ENCODE results near the gene FAM13A.
"Not testable (repeated sequence)": the region's sequence is repeated elsewhere in the genome, so short reads cannot be mapped to it uniquely, and the experiment has no call there.

The FAM13A gene

DNA sequence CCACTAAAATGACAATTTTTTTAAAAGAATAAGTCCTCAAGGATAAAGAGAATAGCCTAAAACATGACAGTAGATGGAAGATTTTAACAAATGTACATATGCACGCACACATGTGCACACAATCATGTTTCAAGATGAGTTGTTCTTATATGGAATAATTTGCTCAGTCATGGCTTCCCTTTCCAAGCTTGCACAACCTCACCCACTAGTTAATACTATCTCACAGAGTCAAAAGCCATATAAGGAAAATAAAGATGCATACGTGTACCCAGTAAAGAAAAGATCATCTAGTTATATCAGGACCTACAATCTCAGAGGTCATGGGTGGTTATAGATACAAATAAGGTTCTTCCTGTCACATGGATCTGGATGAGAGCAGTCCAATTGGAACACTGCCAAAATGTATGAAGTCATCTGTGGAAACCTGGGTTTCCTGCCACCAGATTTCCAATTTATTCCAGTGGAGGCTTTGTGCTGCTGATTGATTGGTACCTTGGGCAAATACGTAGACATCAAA, 56.1 kb downstream of the FAM13A start:
- no peak for DNase-seq (ENCODE audit: low read depth in 1 of 2, low spot score in 1 of 2)

DNA sequence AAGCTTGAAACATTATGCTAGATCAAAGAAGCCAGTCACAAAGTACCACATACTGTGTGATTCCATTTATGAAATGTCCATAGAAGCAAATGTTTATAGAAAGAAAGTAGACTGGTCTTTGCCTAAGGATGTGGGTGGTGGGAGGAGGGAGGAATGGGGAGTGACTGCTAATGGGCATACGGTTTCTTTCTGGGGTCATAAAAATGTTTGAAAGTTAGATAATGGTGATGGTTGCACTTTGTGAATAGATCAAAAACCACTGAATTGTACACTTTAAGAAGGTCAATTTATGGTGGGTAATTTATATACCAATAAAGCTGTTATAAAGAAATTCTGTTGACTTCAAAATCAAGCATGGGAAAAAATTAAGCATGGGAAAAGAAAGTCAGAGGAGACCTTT, 56.6 kb downstream of the FAM13A start:
- no peak for DNase-seq (ENCODE audit: low read depth in 1 of 2, low spot score in 1 of 2)

DNA sequence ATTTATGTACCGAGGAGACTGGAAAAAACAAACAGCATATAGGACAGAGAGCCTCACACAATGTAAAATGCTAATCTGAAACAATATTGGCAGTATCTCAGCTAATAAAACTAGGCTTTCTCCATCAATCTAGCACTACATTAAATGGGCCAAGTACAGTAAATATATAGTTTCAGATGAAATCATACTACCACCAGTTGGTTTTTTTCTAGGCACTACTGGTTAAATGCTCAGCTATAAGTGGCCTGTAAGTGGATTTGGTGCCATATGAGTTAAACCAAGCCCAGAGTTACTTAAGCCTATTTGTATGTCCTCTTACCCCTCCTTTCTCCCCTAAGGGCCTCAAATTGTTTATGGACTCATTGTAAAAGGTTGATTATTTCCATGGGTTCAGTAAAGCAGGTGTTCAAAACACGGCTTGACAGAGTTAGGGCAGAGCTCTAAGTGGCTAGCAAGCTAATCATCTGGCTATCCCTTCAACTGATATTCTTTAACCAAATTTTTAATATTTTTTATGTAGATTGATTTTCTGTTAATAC, 57.5 kb downstream of the FAM13A start:
- DNase-seq (ENCODE audit: low read depth in 1 of 2, low spot score in 1 of 2) = no peak

DNA sequence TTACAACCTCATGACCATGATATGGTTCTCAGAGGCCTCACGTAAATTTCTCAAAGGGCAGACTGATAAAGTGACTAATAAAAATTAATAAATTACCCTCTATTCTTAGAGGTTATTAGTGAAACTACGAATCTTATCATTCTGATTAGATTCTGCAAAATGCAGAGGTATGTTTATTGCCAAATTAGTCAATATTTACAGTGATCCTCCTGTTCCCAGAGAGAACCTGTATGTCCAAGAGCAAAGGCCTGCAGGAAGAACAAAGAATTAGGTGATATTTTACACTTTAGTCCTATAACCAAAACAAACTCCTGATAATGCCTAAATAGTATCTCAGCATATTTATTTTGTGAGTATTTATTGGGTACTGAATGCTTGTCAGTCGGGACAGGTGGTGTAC, 58.1 kb downstream of the FAM13A start:
- no peak for DNase-seq (ENCODE audit: low read depth in 1 of 2, low spot score in 1 of 2)

DNA sequence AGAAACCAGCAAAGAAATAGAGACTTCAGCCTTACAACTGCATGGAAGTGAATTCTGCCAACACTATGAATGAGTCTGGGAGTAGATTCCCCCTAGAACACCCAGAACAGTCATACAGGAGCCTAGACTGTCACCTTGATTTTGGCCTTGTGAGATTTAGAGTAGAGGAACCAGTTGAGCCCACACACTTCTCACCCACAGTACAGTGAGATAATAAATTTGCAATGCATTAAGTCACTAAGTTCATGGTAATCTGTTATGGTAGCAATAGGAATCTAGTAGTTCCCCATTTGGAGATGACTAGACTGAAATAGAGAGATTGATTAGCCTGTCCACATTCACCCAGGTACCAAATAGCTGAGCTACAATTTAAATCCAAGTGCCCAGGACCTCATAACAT, 59.0 kb downstream of the FAM13A start:
- DNase-seq (ENCODE audit: low read depth in 1 of 2, low spot score in 1 of 2) = no peak

DNA sequence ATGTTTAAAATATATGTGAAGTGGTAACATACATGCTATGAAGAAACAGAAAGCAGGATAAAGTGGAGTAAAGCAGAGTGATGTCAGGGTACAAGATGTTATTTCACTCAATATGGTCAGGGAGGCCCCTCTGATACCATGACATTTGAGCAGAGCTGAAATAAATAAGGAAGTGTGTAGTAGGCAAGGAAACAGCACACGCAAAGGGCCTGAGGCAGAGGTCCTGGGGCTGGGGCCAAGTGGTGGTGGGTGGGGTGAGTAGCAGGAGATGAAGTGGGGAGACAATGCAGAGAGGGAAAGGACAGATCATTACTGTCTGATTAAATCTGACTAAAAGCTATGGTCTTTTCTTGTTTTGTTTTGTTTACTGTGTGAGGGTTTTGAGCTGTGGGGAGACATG, 61.1 kb downstream of the FAM13A start:
- DNase-seq (ENCODE audit: low read depth in 1 of 2, low spot score in 1 of 2) = no peak

DNA sequence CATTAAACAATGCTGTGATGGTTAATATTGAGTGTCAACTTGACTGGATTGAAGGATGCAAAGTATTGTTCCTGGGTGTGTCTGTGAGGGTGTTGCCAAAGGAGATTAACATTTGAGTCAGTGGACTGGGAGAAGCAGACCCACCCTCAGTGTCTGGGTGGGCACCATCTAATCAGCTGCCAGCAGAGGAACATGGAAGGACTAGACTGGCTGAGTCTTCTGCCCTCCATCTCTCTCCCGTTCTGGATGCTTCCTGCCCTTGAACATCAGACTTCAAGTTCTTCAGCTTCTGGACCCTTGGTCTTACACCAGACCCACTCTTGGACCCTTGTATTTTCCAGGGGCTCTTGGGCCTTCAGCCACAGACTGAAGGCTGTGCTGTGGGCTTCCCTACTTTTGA, 61.7 kb downstream of the FAM13A start:
- DNase-seq (ENCODE audit: low read depth in 1 of 2, low spot score in 1 of 2) = not testable (repeated sequence)

DNA sequence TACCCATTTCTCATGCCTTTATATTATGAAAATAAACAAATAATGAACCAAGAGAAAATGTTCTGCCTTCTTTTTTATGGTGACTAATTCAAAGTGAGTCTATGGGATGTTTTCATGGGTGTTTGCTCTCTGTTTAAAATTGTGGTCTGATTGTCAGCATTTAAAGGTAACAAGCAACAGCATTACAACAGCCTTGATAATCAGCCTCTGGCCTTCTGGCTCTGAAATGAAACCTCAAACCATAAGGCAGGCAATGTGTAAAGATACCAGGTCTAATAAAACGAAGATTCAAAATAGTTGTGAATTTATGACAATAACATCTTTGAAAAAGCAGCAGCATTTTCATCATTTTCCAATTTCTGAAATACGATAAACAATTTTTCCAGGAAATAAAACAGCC, 63.7 kb downstream of the FAM13A start:
- DNase-seq (ENCODE audit: low read depth in 1 of 2, low spot score in 1 of 2) = no peak

DNA sequence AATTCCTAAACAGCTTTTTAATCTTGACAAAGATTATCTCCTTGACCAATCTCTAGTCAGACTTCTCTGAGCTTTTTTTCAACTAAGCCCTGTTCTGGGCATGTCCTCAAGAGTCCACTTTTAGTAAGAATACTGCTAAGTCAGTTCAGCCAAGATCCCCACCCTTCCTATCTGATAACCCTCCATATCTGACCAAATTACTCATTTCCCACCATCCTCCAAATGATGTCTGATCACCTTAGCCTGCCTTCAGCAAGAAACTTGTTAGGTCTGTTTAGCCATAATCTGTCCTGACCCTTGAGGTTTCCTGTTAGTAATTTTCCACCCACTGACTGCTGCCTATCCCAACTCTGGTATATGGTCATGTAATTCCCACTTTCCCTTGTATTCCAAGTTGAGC, 65.2 kb downstream of the FAM13A start:
- no peak for DNase-seq (ENCODE audit: low read depth in 1 of 2, low spot score in 1 of 2)

DNA sequence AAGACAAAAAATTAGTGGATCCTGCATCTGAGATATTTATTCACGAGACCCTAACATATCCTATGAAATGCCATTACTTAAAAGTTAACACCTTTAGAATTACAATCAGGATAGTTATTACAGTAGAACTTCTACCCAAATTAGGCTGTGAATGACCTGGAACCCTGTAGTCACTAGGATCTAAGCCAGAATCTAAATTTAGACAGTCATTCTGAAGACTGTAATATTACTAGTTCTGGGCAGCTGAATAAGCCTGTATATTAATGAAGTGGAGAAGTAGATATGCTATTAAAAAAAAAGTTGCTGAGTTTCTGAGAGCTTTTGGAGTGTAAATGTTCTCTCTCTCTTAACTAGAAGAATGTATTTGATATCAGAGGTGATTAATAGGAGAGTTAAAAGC, 67.0 kb downstream of the FAM13A start:
- DNase-seq (ENCODE audit: low read depth in 1 of 2, low spot score in 1 of 2) = no peak

DNA sequence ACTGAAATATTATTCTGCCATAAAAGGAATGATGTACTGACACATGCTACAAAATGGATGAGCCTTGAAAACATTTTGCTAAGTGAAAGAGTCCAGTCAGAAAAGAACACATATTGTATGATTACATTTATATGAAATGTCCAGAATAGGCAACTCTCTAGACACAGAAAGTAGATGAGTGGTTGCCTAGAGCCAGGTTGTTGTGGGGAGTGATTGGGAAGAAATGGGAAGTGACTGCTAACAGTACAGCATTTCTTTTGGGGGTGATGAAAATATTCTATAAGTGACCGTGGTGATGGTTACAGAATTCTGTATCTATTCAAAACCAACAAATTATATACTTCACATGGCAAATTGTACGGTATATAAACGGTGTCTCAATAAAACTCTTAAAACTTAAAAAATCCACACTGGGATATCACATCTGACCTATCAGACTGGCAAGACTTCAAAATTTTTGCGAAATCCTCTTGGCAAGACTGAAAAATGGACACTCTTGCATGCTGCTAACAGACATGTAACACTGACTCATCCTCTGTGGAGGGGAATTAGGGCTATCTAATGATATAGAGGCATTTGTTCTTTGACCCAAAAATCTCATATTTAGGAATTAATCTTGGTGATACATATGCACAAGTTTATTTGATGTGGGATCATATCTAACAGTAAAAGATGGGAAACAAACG, 71.8 kb downstream of the FAM13A start:
- no peak for DNase-seq (ENCODE audit: low read depth in 1 of 2, low spot score in 1 of 2)

DNA sequence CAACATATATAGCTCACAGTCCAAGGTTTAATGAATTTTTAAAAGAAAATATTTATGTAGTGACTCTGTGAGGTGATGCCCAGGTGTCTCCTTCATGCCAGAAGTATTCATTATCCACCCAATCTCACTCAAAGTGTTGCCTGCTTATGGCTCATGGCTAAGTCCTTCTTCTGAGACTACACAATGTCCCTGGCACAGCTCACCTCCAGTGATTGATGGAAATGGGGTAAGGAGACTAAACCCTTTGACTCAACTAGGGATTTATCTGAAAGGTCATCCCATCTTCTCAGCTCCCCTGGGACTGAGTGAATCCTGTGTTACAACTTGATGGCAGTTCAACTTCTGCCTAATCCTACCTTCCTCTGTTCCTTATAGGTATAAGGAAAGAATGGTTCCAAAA, 74.2 kb downstream of the FAM13A start:
- DNase-seq (ENCODE audit: low read depth in 1 of 2, low spot score in 1 of 2) = no peak

DNA sequence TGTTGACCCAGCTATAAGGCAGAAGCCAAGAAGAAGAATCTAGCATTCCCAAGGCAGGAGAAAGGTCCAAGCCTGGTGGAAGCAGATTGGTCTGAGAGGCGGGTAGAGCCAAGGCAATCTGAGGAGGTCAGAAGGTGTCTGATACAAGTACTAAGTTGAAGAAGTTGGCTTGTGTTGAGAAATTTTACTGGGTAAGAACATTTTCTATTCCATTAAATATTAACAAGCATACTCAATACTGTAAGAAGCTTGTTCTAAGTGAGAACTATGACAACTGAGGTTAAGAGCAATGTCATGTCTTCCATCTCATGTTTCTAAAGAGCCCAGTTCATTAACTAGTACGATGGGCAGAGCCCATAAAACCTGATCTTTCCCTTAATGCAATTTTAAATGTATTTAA, 75.0 kb downstream of the FAM13A start:
- no peak for DNase-seq (ENCODE audit: low read depth in 1 of 2, low spot score in 1 of 2)

DNA sequence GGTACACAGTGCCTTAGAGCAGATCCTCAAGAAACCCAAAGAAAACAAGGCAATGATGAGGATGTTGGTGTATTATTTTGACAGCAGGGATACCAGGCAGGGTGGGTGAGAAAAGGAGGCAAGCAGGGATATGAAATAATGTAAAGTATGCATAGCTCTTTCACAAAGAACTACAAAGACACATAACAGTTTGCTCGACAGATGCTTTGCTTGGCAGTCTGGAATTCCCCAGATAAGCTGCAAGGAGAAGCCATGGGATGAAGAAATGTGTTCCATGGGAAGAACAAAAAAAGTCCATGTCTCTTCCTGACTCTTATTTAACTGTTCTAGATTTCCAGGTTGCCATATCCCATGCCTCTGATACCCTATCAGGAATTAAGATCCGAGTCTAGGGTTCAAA, 75.4 kb downstream of the FAM13A start:
- no peak for DNase-seq (ENCODE audit: low read depth in 1 of 2, low spot score in 1 of 2)

DNA sequence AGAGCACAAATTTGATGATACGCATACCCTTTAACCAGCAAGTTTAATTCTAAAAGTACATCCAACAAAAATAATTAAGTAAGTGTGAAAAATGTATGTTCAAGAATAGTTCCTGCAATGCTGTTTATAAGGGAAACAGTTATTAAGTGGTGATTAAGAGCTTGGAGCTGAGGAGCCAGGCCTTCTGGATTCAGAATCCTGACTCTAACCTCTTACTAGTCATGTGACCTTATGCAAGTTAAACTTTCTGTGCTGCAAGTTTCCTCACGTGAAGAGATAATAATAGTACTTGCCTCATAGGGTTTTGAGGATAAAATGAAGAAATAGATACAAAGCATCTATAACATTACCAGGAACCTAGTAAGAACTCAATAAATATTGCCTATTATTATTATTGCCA, 77.7 kb downstream of the FAM13A start:
- DNase-seq (ENCODE audit: low read depth in 1 of 2, low spot score in 1 of 2) = no peak

DNA sequence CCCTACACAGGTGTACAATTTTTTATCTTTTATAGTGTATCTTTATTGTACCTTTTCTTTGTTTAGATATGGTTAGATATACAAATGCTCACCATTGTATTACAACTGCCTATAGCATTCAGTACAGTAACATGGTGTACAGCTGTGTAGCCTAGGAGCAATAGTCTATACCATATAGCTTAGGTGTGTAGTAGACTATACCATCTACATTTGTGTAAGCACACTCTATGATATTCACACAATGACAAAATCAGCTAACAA, 80.3 kb downstream of the FAM13A start:
- DNase-seq (ENCODE audit: low read depth in 1 of 2, low spot score in 1 of 2) = no peak

DNA sequence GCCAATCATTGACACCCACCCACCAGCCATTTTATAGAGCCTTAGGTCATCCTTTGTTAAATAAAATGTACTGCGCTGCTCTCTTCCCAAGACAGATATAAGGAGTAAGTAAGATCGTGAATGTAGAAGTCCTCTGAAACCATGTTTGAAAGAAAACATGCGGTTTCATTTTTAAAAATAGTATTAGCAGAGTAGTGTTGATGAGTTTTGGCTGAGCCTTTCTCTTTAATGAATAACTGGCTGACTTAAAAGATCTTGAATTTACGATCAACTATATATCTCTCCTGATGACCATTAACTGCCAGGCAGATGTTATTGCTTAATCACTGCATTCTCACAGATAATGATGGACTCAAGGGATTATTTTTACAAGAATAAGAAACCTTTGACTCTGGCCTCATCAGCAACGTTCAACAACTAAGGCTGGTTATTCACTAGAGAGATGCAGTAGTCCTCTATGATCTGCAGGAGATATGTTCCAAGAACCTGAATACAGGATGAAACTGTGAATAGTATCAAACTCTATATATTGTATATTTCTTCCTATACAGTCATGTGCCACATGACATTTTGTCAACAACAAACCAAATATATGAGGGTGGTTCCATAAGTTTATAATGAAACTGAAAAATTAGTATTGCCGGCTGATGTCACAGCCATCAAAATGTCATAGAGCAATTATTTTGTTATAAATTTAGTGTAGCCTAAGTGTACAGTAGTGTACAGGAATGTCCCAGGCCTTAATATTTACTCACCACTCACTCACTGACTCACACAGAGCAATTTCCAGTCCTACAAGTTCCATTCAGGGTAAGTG, 80.8 kb downstream of the FAM13A start:
- DNase-seq (ENCODE audit: low read depth in 1 of 2, low spot score in 1 of 2) = no peak

DNA sequence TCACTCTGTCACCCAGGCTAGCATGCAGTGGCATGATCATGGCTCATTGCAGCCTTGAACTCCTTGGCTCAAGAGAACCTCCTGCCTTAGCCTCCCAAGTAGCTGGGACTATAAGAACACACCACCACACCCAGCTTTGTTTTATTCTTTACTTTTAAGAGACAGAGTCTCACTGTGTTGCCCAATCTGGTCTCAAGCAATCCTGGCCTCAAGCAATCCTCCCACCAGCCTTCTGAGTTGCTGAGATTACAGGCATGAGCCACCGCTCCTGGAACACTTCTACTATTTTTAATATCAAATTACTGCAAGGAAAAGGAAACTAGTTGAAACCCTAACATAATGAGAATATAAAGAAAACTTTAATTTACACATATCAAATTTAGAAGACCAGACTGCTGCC, 85.4 kb downstream of the FAM13A start:
- DNase-seq (ENCODE audit: low read depth in 1 of 2, low spot score in 1 of 2) = no peak

DNA sequence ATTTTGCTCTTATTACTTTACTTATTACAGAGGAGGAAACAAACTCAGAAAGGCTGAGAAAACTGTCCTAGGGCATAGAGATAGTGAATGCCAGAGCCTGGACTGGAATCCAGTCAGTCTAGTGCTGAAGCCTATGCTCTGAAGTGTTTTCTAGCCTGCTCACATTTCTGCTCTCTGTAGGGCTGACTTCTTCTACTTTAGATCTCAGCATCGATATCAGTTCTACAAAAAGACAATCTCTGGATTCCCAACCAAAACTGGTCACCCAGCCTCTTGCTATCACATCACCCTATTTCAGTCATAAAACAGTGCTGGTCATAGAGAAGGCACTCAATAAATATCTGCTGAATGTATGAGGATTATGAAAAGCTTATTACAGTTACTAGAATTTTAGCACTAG, 87.2 kb downstream of the FAM13A start:
- no peak for DNase-seq (ENCODE audit: low read depth in 1 of 2, low spot score in 1 of 2)

DNA sequence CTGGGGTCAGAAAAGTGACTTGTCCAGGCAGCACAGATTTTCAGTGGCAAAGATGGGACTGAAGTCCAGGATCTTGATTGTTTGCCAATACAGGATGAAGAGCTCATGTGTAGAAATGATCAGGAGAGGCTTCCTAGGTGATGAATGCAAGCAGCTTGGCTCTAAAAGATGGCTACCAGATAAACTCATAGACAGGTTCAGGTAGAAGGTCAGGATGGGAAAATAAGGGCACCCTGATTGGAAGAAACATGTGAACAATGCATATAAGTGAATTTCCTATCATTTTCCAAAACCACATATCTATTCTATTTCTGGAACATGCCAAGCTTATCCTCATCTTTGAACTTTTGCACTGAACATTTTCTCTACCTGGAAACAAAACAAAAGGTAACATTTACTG, 87.7 kb downstream of the FAM13A start:
- no peak for DNase-seq (ENCODE audit: low read depth in 1 of 2, low spot score in 1 of 2)

DNA sequence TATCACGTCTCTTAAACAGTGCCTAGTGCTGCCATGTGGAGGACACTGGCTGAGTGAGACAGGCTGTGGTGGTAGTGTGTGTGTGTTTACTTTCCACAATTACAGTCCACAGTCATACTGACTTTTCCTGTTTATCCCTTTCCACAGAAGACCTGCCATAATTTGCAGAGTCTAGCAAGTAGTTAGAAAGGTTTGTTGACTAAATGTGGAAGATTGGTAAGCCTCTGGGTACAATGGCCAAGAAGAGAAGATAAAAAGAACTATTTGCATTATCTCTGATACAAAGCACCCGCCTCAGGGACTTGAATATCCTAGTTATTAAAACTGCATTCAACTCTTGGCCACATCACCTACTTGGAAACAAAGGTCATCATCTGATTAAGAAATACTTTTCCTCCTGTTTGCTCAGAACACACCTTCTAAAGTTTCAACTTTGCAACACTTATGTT, 89.1 kb downstream of the FAM13A start:
- DNase-seq (ENCODE audit: low read depth in 1 of 2, low spot score in 1 of 2) = no peak

DNA sequence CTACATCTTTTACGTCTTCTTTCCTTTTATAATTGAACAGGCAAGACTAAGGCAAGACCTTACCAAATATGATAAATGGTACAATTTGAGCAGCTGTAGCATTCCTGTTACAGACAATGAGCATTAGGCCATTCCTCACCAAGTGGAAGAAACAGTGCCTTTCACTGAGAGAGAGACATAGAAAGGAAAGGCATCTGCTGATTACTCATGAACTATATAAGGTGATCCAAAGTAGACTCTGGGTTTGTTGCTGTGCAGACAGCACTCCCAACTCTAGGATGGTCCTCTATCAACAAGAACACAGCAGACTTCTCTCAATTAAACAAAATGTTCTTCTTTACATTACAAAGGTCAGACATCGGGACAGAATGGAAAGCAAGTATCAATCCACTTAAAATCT, 91.9 kb downstream of the FAM13A start:
- DNase-seq (ENCODE audit: low read depth in 1 of 2, low spot score in 1 of 2) = no peak

DNA sequence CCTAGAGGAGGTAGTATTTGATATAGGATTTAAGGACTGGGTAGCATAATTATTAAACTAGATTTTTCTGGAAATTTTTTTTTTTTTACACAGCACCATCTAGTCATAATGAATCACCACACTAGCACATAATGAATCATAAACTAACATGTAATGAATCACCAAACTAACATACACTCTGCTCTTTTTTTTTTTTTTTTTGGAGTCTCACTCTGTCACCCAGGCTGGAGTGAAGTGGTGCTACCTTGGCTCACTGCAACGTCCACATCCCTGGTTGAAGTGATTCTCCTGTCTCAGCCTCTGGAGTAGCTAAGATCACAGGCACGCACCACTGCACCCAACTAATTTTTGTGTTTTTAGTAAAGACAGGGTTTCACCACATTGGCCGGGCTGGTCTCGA, 92.5 kb downstream of the FAM13A start:
- no peak for DNase-seq (ENCODE audit: low read depth in 1 of 2, low spot score in 1 of 2)

Measured in stimulated activated CD4-positive, alpha-beta T cell treated with anti-CD3 and anti-CD28 coated beads, Interleukin-15, amount 100 ng/mL, for 1 hour (primary cell).